ENCODE data around the gene WDR3. TPM values are rescaled to one million over a fixed set of nuclear protein-coding genes. Genes with fewer than 3 reads are reported as not detected.
"Not testable (repeated sequence)": the region's sequence is repeated elsewhere in the genome, so short reads cannot be mapped to it uniquely, and the experiment has no call there.

The WDR3 gene
- total and polyA plus RNA-seq, 11 donors: 1.5 to 15.4 (median 11.7) TPM

- ATAC-seq: no peak
- H3K27ac ChIP-seq: no peak overlapping the region
- DNase-seq: no peak
- 90 to 94% (median 93%) methylated on average over 2 of the region's 2 CpGs for WGBS, 4 donors
- peaks cover 0 to 98% (median 83%) of the 10 kb centered on the region in 9 donors for H3K36me3 ChIP-seq
- TF ChIP-seq CTCF (IDR thresholded peaks at IDR 0.05) (no peak), POLR2A (IDR thresholded peaks at IDR 0.05) (no peak)
- no peak overlapping the region for H3K4me3 ChIP-seq
- no peaks in the 10 kb centered on the region for H3K4me1 ChIP-seq
- intact Hi-C loops (cut with DNase I): no loop called here
- no peaks in the 10 kb centered on the region for H3K27me3 ChIP-seq
- H3K9me3 ChIP-seq: no peaks in the 10 kb centered on the region
These were observed 24.5 kb upstream of the WDR3 start for GRCh38 chr1:117905019-117905418.

- no peak for TF ChIP-seq POLR2A (IDR thresholded peaks at IDR 0.05)
- TF ChIP-seq CTCF (IDR thresholded peaks at IDR 0.05): no peak
- intact Hi-C loops (cut with DNase I): no loop called here
- no peak for DNase-seq
- no peak overlapping the region for H3K27ac ChIP-seq
- H3K9me3 ChIP-seq: no peaks in the 10 kb centered on the region
- ATAC-seq: no peak
- peaks cover 2 to 99% (median 92%) of the 10 kb centered on the region in 9 donors for H3K36me3 ChIP-seq
- H3K4me3 ChIP-seq: no peak overlapping the region
- no peaks in the 10 kb centered on the region for H3K27me3 ChIP-seq
- no peaks in the 10 kb centered on the region for H3K4me1 ChIP-seq
These were observed 18.5 kb upstream of the WDR3 start for GRCh38 chr1:117911051-117911450.

GRCh38 chr1:117919376-117919775 lies 10.2 kb upstream of the WDR3 start:
- TF ChIP-seq POLR2A (IDR thresholded peaks at IDR 0.05) (no peak), CTCF (IDR thresholded peaks at IDR 0.05) (no peak)
- Histone ChIP-seq H3K9me3 (no peaks in the 10 kb centered on the region), H3K36me3 (peaks cover 0 to 65% (median 56%) of the 10 kb centered on the region in 9 donors), H3K27me3 (no peaks in the 10 kb centered on the region), H3K4me3 (no peak overlapping the region), H3K4me1 (no peaks in the 10 kb centered on the region), H3K27ac (no peak overlapping the region)
- DNase-seq (no peak), ATAC-seq (no peak)
- intact Hi-C loops (cut with DNase I): no loop called here

GRCh38 chr1:117921991-117922390 lies 7.5 kb upstream of the WDR3 start:
- no peaks in the 10 kb centered on the region for H3K27me3 ChIP-seq
- H3K27ac ChIP-seq: no peak overlapping the region
- WGBS, 4 donors: 97 to 99% (median 98%) methylated on average over 2 of the region's 2 CpGs
- no peak for ATAC-seq
- TF ChIP-seq POLR2A (IDR thresholded peaks at IDR 0.05) (no peak), CTCF (IDR thresholded peaks at IDR 0.05) (no peak)
- peaks cover 0 to 18% (median 0%) of the 10 kb centered on the region in 12 donors for H3K4me1 ChIP-seq
- no peak overlapping the region for H3K4me3 ChIP-seq
- H3K36me3 ChIP-seq: peaks cover 0 to 39% (median 30%) of the 10 kb centered on the region in 9 donors
- DNase-seq: no peak
- no peaks in the 10 kb centered on the region for H3K9me3 ChIP-seq
- intact Hi-C loops (cut with DNase I): no loop called here

GRCh38 chr1:117922717-117923116 lies 6.8 kb upstream of the WDR3 start:
- ATAC-seq; DNase-seq; H3K9me3 ChIP-seq; H3K27me3 ChIP-seq; H3K4me3 ChIP-seq; H3K27ac ChIP-seq; intact Hi-C loops (cut with DNase I): not testable (repeated sequence)
- WGBS, 4 donors: 91 to 96% (median 93%) methylated on average over 7 of the region's 7 CpGs
- Histone ChIP-seq H3K36me3 (peaks cover 0 to 32% (median 23%) of the 10 kb centered on the region in 9 donors), H3K4me1 (peaks cover 0 to 25% (median 3%) of the 10 kb centered on the region in 12 donors)

Measured in heart left ventricle (tissue), 16 donors.